PC-9 (cell line): ENCODE data around the gene ARHGDIG.

Experiments used
- CTCF ChIP-seq: fragments of 200-600 bp; sonication (generic); conservative IDR thresholded peaks from 2 replicates; pipeline ENCODE4 v1.6.1; 2017; ENCODE audit warnings: mixed run types, antibody characterized with exemption, mild to moderate bottlenecking, moderate library complexity
- EZH2 ChIP-seq: fragments of 200-600 bp; sonication (generic); IDR thresholded peaks from 2 replicates; pipeline ENCODE4 v1.8.0; 2017; ENCODE audit warnings: antibody characterized with exemption, low read depth

GRCh38 chr16:263182-263774, 17.1 kb upstream of the ARHGDIG start:
- TF ChIP-seq CTCF (no peak), EZH2 (no peak)
